ACHN (cell line): ENCODE measurements around the gene GLCCI1.

Experiments used
- DNase-seq: peaks from one replicate; pipeline ENCODE4 v3.0.0-alpha.2; 2015
- in situ Hi-C: cut with HindIII; loops from 2 replicates; pipeline ENCODE4 v1.10.0; 2017; ENCODE audit warnings: low sequenced_read_pairs, low pct_ligation_motif_present, low pct_unique_long_range_greater_than_20kb

Gene GLCCI1

GRCh38 chr7:8112685-8113084, 144.1 kb downstream of the GLCCI1 start:
- in situ Hi-C loops, result no loop called here
- DNase-seq, result no peak

GRCh38 chr7:8113184-8113583, 144.6 kb downstream of the GLCCI1 start:
- in situ Hi-C loops, result no loop called here
- DNase-seq, result no peak

DNA sequence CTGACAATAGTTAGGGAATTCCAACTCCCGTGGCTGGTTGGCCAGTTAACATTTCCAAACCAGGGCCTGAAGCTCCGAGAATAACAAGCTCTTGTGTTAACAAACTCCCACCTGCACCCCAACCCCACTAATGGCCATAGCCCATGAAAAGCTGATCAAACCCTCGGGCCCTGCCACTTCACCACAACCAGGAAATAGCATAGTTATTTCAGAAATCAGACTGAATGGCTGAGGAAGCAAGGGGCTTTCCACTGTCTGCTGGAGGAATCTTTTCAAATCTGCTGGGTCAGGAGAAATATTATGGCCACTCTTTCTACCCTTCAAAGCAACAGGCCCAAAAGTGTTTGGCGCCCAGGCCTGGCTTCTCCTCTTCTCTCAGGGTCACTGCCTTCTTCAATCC, 145.6 kb downstream of the GLCCI1 start:
- in situ Hi-C loops, result no loop called here
- DNase-seq, result no peak

GRCh38 chr7:8115547-8116402, 147.2 kb downstream of the GLCCI1 start:
- in situ Hi-C loops, result no loop called here
- DNase-seq, result no peak

DNA sequence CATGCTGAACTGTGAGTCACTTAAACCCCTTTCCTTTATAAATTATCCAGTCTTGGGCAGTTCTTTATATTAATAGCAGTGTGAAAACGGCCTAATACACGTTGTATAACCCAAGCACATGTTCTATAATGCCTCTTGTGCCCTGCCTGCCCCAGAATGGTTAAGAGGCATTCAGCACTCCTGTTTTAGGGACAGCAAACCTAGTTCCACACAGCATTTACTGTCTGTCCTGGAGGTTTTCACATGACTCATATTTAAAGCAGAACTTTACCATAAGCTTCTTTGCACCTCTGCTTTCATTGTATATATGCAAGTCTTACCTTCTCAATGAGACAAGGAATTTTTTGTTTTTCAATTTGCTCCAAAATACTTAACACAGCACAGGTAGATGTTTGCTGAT, 148.6 kb downstream of the GLCCI1 start:
- in situ Hi-C loops, result no loop called here
- DNase-seq, result no peak

DNA sequence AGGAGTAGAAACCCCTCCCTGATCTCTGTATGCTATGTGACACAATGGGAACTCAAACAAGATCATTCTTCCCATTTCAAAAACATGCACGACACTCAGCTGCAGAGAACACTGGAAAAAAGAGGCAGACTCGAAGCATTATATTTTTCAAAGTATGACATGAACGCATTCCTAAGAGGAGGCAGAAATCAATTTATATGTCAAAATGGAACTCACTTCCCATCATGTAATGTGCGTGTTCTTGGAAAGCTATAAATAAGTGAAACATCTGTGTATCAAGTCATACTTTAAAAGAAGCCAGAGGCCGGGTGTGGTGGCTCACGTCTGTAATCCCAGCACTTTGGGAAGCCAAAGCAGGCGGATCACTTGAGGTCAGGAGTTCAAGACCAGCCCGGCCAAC, 150.7 kb downstream of the GLCCI1 start:
- in situ Hi-C loops, result no loop called here

DNA sequence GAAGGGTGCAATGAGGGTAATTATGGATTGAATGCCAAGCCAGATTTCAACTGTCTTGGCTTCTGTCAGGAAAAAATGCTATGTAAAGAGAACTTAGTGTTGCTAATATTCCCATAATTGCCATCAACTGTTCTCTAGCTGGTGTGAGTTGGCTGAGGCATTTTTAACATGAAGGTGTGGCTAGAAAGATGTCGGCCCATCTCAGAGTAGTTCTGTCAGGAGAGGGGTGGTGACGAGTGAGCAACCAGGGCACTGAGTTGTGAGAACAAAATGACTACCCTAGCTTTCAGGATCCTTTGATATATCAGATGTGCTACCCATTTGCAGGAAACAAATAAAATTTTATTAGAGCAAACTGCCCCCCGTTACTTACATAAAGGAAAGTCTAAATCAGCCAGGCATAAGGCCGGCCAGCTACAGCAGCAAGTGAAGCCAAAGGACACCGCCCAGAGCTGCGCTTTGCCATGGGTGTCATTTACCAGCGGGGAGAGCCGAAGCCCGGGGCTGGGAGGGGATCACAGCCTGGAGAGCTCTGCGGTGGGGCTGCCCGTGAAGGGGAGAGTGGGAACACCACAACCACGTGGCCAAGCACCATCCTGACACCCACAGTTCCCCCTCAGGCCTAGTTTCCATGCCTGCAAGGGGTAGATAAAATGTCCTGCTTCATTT, 151.9 kb downstream of the GLCCI1 start:
- DNase-seq, result no peak
- in situ Hi-C loops, result no loop called here

More for the DNA sequence above, 150.7 kb downstream of the GLCCI1 start:
- no peak for DNase-seq

DNA sequence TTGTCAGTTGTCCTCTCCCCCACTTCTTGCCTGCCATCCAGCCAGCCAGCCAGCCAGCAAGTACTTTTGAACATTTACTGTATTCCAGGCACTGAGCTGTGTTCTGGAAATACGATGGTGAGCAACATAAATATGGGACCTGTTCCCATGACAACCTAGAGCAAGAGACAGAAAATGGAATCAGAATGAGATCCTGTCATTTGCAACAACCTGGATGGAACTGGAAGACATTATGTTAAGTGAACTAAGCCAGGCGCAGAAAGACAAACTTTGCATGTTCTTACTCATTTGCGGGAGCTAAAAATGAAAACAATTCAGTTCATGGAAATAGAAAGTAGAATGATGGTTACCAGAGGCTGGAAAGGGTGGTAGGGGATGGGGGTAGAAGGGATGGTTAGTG, 152.6 kb downstream of the GLCCI1 start:
- in situ Hi-C loops, result no loop called here
- DNase-seq, result no peak

- no peak for DNase-seq
- in situ Hi-C loops, result no loop called here
Measured at GRCh38 chr7:8125680-8126444, 157.3 kb downstream of the GLCCI1 start.

DNA sequence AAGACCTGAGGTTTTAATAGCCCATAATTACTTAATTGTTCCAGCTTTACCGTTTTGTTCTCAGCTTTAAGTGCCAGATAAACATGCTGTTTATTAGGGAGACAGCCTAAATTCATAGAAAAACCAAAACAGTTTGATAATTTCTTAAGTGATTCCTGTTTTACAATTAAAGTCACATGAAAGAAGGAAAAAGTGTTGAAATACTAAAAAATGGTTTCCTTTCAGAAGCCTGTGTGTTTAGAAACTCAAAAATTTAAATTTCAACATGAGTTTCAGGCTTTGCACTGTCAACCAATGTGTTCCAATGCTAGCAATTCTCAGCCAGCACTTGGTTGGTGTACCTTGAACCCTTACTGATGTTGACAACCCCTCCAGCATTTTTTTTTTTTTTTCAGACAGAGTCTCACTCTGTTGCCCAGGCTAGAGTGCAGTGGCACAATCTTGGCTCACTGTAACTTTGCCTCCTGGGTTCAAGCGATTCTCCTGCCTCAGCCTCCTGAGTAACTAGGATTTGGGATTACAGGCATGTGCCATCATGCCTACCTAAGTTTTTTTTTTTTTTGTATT, 158.1 kb downstream of the GLCCI1 start:
- no peak for DNase-seq
- in situ Hi-C loops, result no loop called here

DNA sequence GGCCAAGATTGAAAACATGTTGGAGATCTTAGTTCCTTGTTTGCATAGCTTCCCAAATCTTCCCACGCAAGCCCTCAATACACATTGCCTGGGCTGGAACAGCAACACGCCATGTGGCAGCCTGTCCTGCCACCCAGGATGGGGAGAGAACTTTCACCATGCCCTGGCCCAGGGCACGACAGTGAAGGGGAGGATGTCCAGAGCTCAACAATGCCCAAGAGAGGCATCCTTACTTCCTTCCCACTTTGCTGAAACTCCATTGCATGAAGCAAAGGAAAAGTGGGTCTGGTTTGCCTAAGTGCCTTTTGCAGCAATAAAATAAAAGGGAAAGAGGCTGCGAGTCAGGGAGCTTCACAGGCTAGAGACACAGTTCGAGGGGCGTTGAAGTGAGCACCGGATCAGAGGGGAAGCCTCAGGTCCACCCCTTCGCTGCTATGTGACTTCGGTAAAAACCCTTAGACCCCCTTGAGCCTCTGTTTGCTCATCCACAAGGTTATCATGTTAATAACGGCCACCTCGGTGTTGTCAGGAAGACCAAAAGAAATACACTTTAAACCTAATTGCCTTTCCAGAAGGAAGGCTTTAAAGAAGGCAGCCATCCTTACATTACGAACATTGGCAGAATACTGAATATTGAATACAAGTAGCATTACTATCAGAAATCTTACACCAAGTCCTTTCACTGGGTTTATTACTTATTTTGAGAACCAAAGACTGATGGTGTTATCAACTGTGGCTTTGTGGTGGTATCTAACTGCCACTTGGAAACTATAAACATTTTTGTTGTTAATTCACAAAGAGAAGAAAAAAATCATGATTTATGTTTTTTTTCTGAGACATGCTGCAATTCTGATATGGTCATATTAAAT, 160.1 kb downstream of the GLCCI1 start:
- no peak for DNase-seq
- in situ Hi-C loops, result no loop called here

GRCh38 chr7:8129318-8129659, 160.7 kb downstream of the GLCCI1 start:
- no peak for DNase-seq
- in situ Hi-C loops, result no loop called here

GRCh38 chr7:8130663-8131062, 162.1 kb downstream of the GLCCI1 start:
- DNase-seq, result no peak
- in situ Hi-C loops, result no loop called here

DNA sequence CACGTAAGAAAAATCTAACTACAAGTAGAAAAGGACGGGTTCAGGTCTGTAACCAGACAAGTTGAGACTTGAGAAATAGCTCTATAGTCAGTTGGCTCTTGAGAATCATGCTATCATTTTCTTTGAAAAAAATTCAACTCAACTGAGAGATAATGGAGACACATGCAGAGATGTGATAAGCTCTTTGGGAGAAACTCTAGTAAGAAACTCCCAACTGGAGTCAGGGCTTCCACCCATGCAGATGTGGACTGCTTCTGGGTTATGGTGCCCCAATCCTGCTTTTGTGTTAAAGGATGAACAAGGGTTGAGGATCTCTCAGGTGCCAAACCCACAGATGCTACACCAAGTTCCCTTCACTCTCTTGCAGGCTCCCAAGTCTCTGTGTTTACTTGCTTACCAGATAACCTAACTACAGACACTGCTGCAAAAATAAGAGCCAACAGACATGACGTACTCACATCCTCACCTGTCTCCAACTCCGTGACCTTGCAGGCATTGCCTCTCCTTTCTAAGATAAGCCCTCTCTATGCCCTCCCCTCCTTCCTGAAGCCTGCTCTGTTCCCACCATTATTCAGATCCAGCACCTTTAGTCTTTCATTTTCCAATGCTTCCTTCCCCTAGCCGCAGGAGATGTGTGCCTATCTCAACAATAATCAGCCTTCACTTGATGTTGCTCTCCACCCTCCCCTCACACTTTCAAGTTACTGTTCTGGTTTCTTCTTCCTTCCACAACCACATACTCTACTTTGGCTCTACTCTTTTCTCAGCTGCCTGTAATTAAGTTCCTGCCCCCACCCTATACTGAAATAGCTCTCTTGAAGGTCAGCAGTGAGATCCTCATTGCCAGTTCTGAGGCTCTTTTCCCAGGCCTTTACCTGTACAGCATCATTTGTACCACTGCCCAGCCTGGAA, 163.4 kb downstream of the GLCCI1 start:
- DNase-seq, result no peak

DNA sequence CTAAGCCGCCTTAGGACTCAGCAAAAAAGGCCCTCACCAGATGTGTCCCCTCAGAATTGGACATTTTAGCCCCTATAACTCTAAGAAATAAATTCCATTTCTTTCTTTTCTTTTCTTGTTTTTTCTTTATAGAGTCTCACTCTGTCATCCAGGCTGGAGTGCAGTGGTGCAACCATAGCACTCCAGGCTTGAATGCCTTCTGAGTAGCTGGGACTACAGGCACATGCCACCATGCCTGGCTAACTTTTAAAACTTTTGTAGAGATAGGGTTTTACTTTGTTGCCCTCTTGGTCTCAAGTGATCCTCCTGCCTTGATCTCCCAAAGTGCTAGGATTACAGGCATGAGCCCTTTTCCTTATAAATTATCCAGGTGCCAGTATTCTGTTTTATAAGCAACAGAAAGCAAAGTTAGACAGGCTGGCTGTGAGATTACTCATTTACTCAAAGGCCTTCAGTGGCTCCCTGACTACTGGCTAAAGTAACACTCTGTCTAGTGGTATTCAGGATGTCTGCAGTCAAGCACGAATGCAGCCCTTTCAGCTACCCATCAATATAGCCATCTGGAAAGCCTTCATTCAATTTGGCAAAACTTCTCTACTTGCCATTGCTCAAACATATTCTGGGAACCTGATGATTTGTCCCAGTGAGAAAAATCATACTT, 164.7 kb downstream of the GLCCI1 start:
- peak; percentile 90 for DNase-seq
- in situ Hi-C loops, result no loop called here

More for the DNA sequence above, 163.4 kb downstream of the GLCCI1 start:
- in situ Hi-C loops, result no loop called here

- in situ Hi-C loops, result no loop called here
- peak; percentile 98 for DNase-seq
Measured at GRCh38 chr7:8134089-8134733, 165.6 kb downstream of the GLCCI1 start.
